Body of pancreas (tissue), 4 donors: Measurements from ENCODE around the gene TACC3. TPM values are rescaled to one million over a fixed set of nuclear protein-coding genes. Genes with fewer than 3 reads are reported as not detected.

Source experiments
- ATAC-seq: fragments of 150-250 bp; one replicate; pipeline ENCODE4 v1.9.1; 2016
- DNase-seq, 4 donors: peaks; one replicate each; pipeline ENCODE4 v3.0.0-alpha.2; 2019
- H3K27ac ChIP-seq, 4 donors: fragments of 200-600 bp; sonication (generic); 1 replicate in 3 of 4; 2 replicates in 1 of 4; pipeline versions ENCODE4 v1.5.1 to v1.6.1; 2016 to 2019; ENCODE audit warnings: mild to moderate bottlenecking in 1 of 4, mixed read lengths in 1 of 4, moderate library complexity in 1 of 4
- H3K27me3 ChIP-seq, 2 donors: fragments of 200-600 bp; sonication (generic); one replicate each; pipeline ENCODE4 v1.6.0; 2016; ENCODE audit warnings: mild to moderate bottlenecking in 1 of 2
- H3K36me3 ChIP-seq, 2 donors: fragments of 200-600 bp; sonication (generic); replicated peaks in 1 of 2; 2 replicates each; pipeline ENCODE4 v1.5.1; 2016; ENCODE audit warnings: low read depth in 2 of 2; ENCODE audit not compliant: insufficient read depth in 1 of 2
- H3K4me1 ChIP-seq: fragments of 200-600 bp; sonication (generic); one replicate; pipeline ENCODE4 v1.6.0; 2016
- H3K4me3 ChIP-seq, 2 donors: fragments of 200-600 bp; sonication (generic); 1 replicate in 1 of 2; 2 replicates in 1 of 2; pipeline ENCODE4 v1.5.1; 2016 to 2019
- H3K9me3 ChIP-seq, 3 donors: fragments of 200-600 bp; sonication (generic); 1 replicate in 2 of 3; 2 replicates in 1 of 3; pipeline ENCODE4 v1.5.1; 2016
- CTCF ChIP-seq, 7 experiments: fragments of 450-650 bp in 4 of 7; fragments of 200-600 bp in 3 of 7; sonication (generic) in 3 of 7; IDR thresholded peaks; one replicate each; pipeline ENCODE4 v1.5.1; 2016 to 2019; ENCODE audit warnings: antibody characterized with exemption in 7 of 7
- POLR2A ChIP-seq, 3 donors: fragments of 450-650 bp; IDR thresholded peaks; one replicate each; pipeline ENCODE4 v1.6.1; 2016; ENCODE audit warnings: antibody characterized with exemption in 3 of 3, mild to moderate bottlenecking in 2 of 3
- WGBS, 2 donors: methylation state at CpG; one replicate each; pipeline ENCODE4 v1.1.5; 2017; 5-methylcytosine and 5-hydroxymethylcytosine counted together
- intact Hi-C: fragments of 100-400 bp; cut with DNase I; formaldehyde crosslinking; loops from one replicate; pipeline ENCODE4 v1.15.1; 2023
- total RNA-seq, 2 donors: library from RNA; depleted of rRNA; stranded (reverse); fragments of >200 nt; gene quantifications; one replicate each; pipeline ENCODE4 v1.1.0, GENCODE V29; 2016

TACC3 gene
- total RNA-seq, 2 donors from 2014 or later, result 5.7 to 8.9 TPM

- intact Hi-C loops, result no loop called here
- no peaks in the 10 kb centered on the region for H3K36me3 ChIP-seq
- ATAC-seq (no peak), DNase-seq (no peak)
- peak overlapping the region in 3 of 4 donors; percentile 85 to 93 (median 90) for H3K27ac ChIP-seq
- TF ChIP-seq POLR2A (IDR thresholded peaks at IDR 0.05) (no peak), CTCF (IDR thresholded peaks at IDR 0.05) (no peak)
- H3K4me1 ChIP-seq, result peaks cover 83% of the 10 kb centered on the region
- no peaks in the 10 kb centered on the region for H3K9me3 ChIP-seq
- H3K4me3 ChIP-seq, result no peak overlapping the region
- WGBS, 2 donors, result 68% methylated on average over 15 of the region's 28 CpGs; no CpG with 5 or more reads in 1 of the 2 donors
- H3K27me3 ChIP-seq, result no peaks in the 10 kb centered on the region
Measured at GRCh38 chr4:1771555-1772305, 50.4 kb downstream of the TACC3 start.

- no peaks in the 10 kb centered on the region for H3K9me3 ChIP-seq
- no peaks in the 10 kb centered on the region for H3K36me3 ChIP-seq
- TF ChIP-seq CTCF (IDR thresholded peaks at IDR 0.05) (no peak), POLR2A (IDR thresholded peaks at IDR 0.05) (peak in 1 of 3 donors; percentile 23)
- H3K4me3 ChIP-seq, result no peak overlapping the region
- intact Hi-C loops, result no loop called here
- H3K27me3 ChIP-seq, result no peaks in the 10 kb centered on the region
- H3K27ac ChIP-seq, result peak overlapping the region in 3 of 4 donors; percentile 85 to 93 (median 90)
- 46 to 62% methylated on average over 7 to 19 of the region's 30 CpGs for whole genome bisulfite sequencing, 2 donors
- no peak for ATAC-seq
- H3K4me1 ChIP-seq, result peaks cover 93% of the 10 kb centered on the region
- DNase-seq, result peak in 3 of 4 donors; percentile 51 to 55 (median 54)
Measured at GRCh38 chr4:1772853-1773538, 51.7 kb downstream of the TACC3 start.

- Histone ChIP-seq H3K27ac (peak overlapping the region in 3 of 4 donors; percentile 85 to 93 (median 90)), H3K9me3 (no peaks in the 10 kb centered on the region), H3K27me3 (no peaks in the 10 kb centered on the region), H3K36me3 (no peaks in the 10 kb centered on the region), H3K4me1 (peaks cover 93% of the 10 kb centered on the region), H3K4me3 (no peak overlapping the region)
- ATAC-seq (no peak), DNase-seq (no peak)
- no peak for TF ChIP-seq POLR2A (IDR thresholded peaks at IDR 0.05)
- no peak for TF ChIP-seq CTCF (IDR thresholded peaks at IDR 0.05)
- intact Hi-C loops, result no loop called here
- WGBS, 2 donors, result 78 to 87% methylated on average over 7 of the region's 10 CpGs
Measured at GRCh38 chr4:1773754-1774153, 52.4 kb downstream of the TACC3 start.

GRCh38 chr4:1775731-1776500 is 54.6 kb downstream of the TACC3 start:
- no peaks in the 10 kb centered on the region for H3K36me3 ChIP-seq
- intact Hi-C loops, result no loop called here
- TF ChIP-seq POLR2A (IDR thresholded peaks at IDR 0.05) (peak in 1 of 3 donors; percentile 5), CTCF (IDR thresholded peaks at IDR 0.05) (no peak)
- no peak for ATAC-seq
- no peak for DNase-seq
- H3K4me1 ChIP-seq, result peaks cover 88% of the 10 kb centered on the region
- WGBS, 2 donors, result 64 to 69% methylated on average over 5 to 22 of the region's 23 CpGs
- H3K27ac ChIP-seq, result peak overlapping the region; percentile 69 to 93 (median 86)
- no peaks in the 10 kb centered on the region for H3K9me3 ChIP-seq
- no peak overlapping the region for H3K4me3 ChIP-seq
- H3K27me3 ChIP-seq, result no peaks in the 10 kb centered on the region
